SU-DHL-6 (cell line): ENCODE data around the gene KSR2.

Experiments used
- H2AFZ ChIP-seq: fragments of 200-600 bp; sonication (generic); 2 replicates; pipeline ENCODE4 v1.6.1; 2014; ENCODE audit warnings: low read depth, mild to moderate bottlenecking, moderate library complexity, mixed read lengths, antibody characterized with exemption, low read length; ENCODE audit not compliant: severe bottlenecking
- H3F3A ChIP-seq: fragments of 200-600 bp; shearing (Covaris generic); 2 replicates; pipeline ENCODE4 v1.6.0; 2016; ENCODE audit warnings: antibody characterized with exemption, mild to moderate bottlenecking; ENCODE audit not compliant: insufficient read depth
- H3K27ac ChIP-seq: fragments of 200-600 bp; sonication (generic); 2 replicates; pipeline ENCODE4 v1.5.1; 2016; ENCODE audit warnings: low read depth, mild to moderate bottlenecking, low read length, moderate library complexity, mixed read lengths
- H3K27me3 ChIP-seq: fragments of 200-600 bp; sonication (generic), shearing (Covaris generic); 2 replicates; pipeline ENCODE4 v1.6.0; 2014; ENCODE audit warnings: mild to moderate bottlenecking, low read length
- H3K36me3 ChIP-seq: fragments of 200-600 bp; sonication (generic); 2 replicates; pipeline ENCODE4 v1.6.1; 2014; ENCODE audit warnings: mild to moderate bottlenecking, low read length, mixed read lengths
- H3K4me2 ChIP-seq: fragments of 300-600, 200-600 bp; shearing (Covaris generic), sonication (generic); 2 replicates; pipeline ENCODE4 v1.6.0; 2014; ENCODE audit warnings: low read length, low read depth, mild to moderate bottlenecking; ENCODE audit not compliant: poor library complexity, severe bottlenecking
- H3K4me3 ChIP-seq: fragments of 200-600 bp; sonication (generic); 2 replicates; pipeline ENCODE4 v1.5.1; 2014; ENCODE audit warnings: antibody characterized with exemption, low read length, mild to moderate bottlenecking, mixed read lengths; ENCODE audit not compliant: insufficient read depth, poor library complexity, severe bottlenecking
- H3K79me2 ChIP-seq: fragments of 200-600 bp; sonication (generic); 2 replicates; pipeline ENCODE4 v1.6.1; 2014; ENCODE audit warnings: mild to moderate bottlenecking, low read length, moderate library complexity; ENCODE audit not compliant: insufficient read depth
- H3K9ac ChIP-seq: fragments of 200-600 bp; sonication (generic); 2 replicates; pipeline ENCODE4 v1.7.0; 2014; ENCODE audit warnings: mild to moderate bottlenecking, low read length
- H3K9me2 ChIP-seq: fragments of 200-600 bp; sonication (generic); replicated peaks from 2 replicates; pipeline ENCODE4 v1.6.1; 2014; ENCODE audit warnings: low read length; ENCODE audit not compliant: insufficient read depth
- H3K9me3 ChIP-seq: fragments of 200-600 bp; sonication (generic); 2 replicates; pipeline ENCODE4 v1.6.1; 2014; ENCODE audit warnings: low read length, mixed read lengths; ENCODE audit not compliant: insufficient read depth
- H4K20me1 ChIP-seq: fragments of 200-600 bp; sonication (generic); 2 replicates; pipeline ENCODE4 v1.6.1; 2014; ENCODE audit warnings: low read depth, mild to moderate bottlenecking, antibody characterized with exemption, low read length, moderate library complexity, mixed read lengths
- EZH2phosphoT487 ChIP-seq: fragments of 200-600 bp; sonication (generic), shearing (Covaris generic); conservative IDR thresholded peaks from 2 replicates; pipeline ENCODE4 v1.6.1; 2018; ENCODE audit warnings: mild to moderate bottlenecking, antibody characterized with exemption, low read length, moderate library complexity, mixed read lengths
- TF ChIP-seq, protein P1 (sequence below): fragments of 200-600 bp; sonication (generic); IDR thresholded peaks from one replicate; pipeline ENCODE4 v1.5.1; 2017; ENCODE audit warnings: antibody characterized with exemption, mild to moderate bottlenecking, low read length, moderate library complexity; ENCODE audit not compliant: insufficient read depth, poor library complexity, severe bottlenecking

KSR2 gene

DNA sequence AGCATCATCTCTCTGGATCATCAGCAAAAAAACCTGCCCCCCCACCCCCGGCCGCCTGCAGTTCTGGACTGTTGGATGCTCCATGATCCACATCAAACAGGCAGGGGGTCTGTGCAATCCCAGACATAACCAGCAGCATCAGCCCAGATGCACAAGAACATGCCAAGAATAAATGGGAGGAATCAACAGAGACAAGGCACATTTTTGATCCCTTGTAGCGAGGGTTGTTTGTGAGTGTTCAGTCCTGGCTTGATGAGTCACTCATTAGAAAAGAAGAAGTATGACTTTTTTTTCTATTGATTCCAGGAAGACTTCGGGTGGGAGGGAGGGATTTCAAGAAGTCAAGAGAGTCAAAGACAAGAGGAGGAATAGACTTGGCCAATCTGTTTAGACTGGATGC, 244.2 kb downstream of the KSR2 start:
- no peaks in the 10 kb centered on the region for H4K20me1 ChIP-seq
- no peak overlapping the region for H3K27ac ChIP-seq
- no peak overlapping the region for H3K4me3 ChIP-seq
- no peak overlapping the region for H2AFZ ChIP-seq
- no peaks in the 10 kb centered on the region for H3K79me2 ChIP-seq
- no peak overlapping the region for H3K9ac ChIP-seq
- TF ChIP-seq EZH2phosphoT487, result no peak
- TF ChIP-seq, protein P1, sequence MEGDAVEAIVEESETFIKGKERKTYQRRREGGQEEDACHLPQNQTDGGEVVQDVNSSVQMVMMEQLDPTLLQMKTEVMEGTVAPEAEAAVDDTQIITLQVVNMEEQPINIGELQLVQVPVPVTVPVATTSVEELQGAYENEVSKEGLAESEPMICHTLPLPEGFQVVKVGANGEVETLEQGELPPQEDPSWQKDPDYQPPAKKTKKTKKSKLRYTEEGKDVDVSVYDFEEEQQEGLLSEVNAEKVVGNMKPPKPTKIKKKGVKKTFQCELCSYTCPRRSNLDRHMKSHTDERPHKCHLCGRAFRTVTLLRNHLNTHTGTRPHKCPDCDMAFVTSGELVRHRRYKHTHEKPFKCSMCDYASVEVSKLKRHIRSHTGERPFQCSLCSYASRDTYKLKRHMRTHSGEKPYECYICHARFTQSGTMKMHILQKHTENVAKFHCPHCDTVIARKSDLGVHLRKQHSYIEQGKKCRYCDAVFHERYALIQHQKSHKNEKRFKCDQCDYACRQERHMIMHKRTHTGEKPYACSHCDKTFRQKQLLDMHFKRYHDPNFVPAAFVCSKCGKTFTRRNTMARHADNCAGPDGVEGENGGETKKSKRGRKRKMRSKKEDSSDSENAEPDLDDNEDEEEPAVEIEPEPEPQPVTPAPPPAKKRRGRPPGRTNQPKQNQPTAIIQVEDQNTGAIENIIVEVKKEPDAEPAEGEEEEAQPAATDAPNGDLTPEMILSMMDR, result no peak
- no peaks in the 10 kb centered on the region for H3K9me3 ChIP-seq
- no peak overlapping the region for H3K4me2 ChIP-seq
- no peaks in the 10 kb centered on the region for H3F3A ChIP-seq
- no peaks in the 10 kb centered on the region for H3K27me3 ChIP-seq
- no peaks in the 10 kb centered on the region for H3K36me3 ChIP-seq
- H3K9me2 ChIP-seq, result no peaks in the 10 kb centered on the region

DNA sequence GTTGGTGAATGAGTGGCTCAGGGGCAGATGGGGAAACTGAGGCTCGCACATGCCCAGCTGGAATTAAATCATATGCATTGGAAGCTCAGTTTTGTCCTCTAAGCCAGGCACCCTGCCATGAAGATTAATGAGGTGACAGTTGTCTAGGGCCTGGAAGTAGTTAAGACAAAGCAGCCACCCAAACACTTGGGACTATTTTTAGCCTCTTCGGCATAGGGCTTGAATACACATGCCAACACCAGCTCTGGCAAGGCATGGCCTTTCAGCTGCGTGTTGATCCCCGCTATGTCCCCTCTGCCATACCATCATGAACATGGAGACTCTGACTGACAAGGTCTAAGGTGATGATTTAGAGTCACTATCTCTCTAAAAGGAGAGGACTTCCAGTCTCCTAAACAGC, 250.2 kb downstream of the KSR2 start:
- no peaks in the 10 kb centered on the region for H3K27me3 ChIP-seq
- no peak overlapping the region for H3K27ac ChIP-seq
- H3K36me3 ChIP-seq, result no peaks in the 10 kb centered on the region
- no peak overlapping the region for H2AFZ ChIP-seq
- no peaks in the 10 kb centered on the region for H3K79me2 ChIP-seq
- no peaks in the 10 kb centered on the region for H3K9me2 ChIP-seq
- no peak for TF ChIP-seq EZH2phosphoT487
- TF ChIP-seq, protein P1, result no peak
- no peaks in the 10 kb centered on the region for H3F3A ChIP-seq
- H3K4me3 ChIP-seq, result no peak overlapping the region
- no peaks in the 10 kb centered on the region for H4K20me1 ChIP-seq
- no peaks in the 10 kb centered on the region for H3K9me3 ChIP-seq
- H3K4me2 ChIP-seq, result no peak overlapping the region
- no peak overlapping the region for H3K9ac ChIP-seq

DNA sequence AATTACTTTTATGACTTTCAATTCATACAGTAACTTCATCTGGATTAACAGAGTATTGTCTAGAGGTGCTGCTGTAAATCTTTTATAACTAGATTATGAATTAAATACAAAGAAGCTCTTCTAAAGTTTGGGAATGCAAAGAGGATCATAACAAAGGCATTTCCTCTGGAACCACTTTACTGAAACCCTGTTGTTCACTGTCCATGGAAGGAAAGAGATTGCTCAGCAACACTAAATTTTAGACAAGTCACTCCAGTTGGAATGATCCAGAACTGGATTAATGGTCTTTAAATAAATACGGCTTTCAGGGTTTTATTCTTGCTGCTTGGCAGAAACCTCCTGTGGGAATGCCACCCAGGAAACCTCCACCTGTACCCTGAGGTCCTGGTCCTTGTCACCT, 250.6 kb downstream of the KSR2 start:
- H2AFZ ChIP-seq, result no peak overlapping the region
- H3K9me3 ChIP-seq, result no peaks in the 10 kb centered on the region
- H3K9ac ChIP-seq, result no peak overlapping the region
- H3K9me2 ChIP-seq, result no peaks in the 10 kb centered on the region
- no peak overlapping the region for H3K4me3 ChIP-seq
- TF ChIP-seq, protein P1, result no peak
- TF ChIP-seq EZH2phosphoT487, result no peak
- no peaks in the 10 kb centered on the region for H3K79me2 ChIP-seq
- H3K4me2 ChIP-seq, result no peak overlapping the region
- H3F3A ChIP-seq, result no peaks in the 10 kb centered on the region
- H4K20me1 ChIP-seq, result no peaks in the 10 kb centered on the region
- H3K27ac ChIP-seq, result no peak overlapping the region
- no peaks in the 10 kb centered on the region for H3K27me3 ChIP-seq
- no peaks in the 10 kb centered on the region for H3K36me3 ChIP-seq

DNA sequence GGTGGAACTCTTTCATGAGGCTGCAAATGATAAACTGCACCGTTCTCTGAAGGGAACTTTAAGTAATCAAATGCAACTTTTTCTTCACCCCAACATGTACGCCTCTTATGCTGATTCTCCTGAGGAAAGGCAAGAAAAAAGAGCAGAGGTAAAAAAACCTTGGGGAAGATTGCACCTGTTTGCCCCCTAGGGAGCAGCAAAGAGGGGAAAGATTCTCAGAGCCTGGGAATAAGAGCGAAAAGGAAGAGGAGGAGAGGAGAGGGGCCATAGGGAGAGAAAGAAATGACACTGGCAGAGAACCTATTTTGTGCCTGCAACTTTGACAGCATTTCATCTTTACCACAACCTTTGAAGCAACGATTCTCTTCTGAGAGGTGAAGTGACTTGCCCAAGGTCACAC, 254.6 kb downstream of the KSR2 start:
- Histone ChIP-seq H3K4me3 (no peak overlapping the region), H3K4me2 (no peak overlapping the region), H3K9me3 (no peaks in the 10 kb centered on the region), H3K79me2 (no peaks in the 10 kb centered on the region), H4K20me1 (no peaks in the 10 kb centered on the region), H3K9me2 (no peaks in the 10 kb centered on the region), H3K27me3 (no peaks in the 10 kb centered on the region), H3K27ac (no peak overlapping the region), H3K36me3 (no peaks in the 10 kb centered on the region), H3K9ac (no peak overlapping the region), H2AFZ (no peak overlapping the region), H3F3A (no peaks in the 10 kb centered on the region)
- TF ChIP-seq, protein P1, result no peak
- no peak for TF ChIP-seq EZH2phosphoT487
